GM12878 (cell line): ENCODE measurements around the gene SHROOM4. TPM values are rescaled to one million over a fixed set of nuclear protein-coding genes. Genes with fewer than 3 reads are reported as not detected.

ENCODE experiments used
- ATAC-seq: fragments of 200-7000 bp; cut with Tn5 transposase; 3 replicates; pipeline ENCODE4 v1.9.1; 2020; ENCODE audit warnings: mild to moderate bottlenecking, moderate library complexity
- BruUV-seq: library from RNA; stranded (reverse); fragments of 400-500 nt; replicated peaks from 2 replicates; lab custom pipeline; 2021; lab: Mats Ljungman, UMichigan
- CTCF ChIA-PET: fragments of 300-600 bp; sonication (Branson Sonifier 250); formaldehyde crosslinking; extraction: SDS; loops from one replicate; lab custom pipeline; 2021; ENCODE audit warnings: inconsistent platforms; lab: Yijun Ruan, JAX
- POLR2A ChIA-PET: fragments of 350-600 bp; formaldehyde crosslinking; extraction: SDS; loops from one replicate; lab custom pipeline; 2021; ENCODE audit warnings: inconsistent platforms; lab: Charles Lee
- RAD21 ChIA-PET: fragments of 300-600 bp; sonication (Branson Sonifier 250); formaldehyde crosslinking; loops from one replicate; lab custom pipeline; 2023; ENCODE audit warnings: antibody characterized with exemption; ENCODE audit not compliant: unreplicated experiment; lab: Charles Lee
- SMC1A ChIA-PET: fragments of 300-600 bp; sonication (Branson Sonifier 250); formaldehyde crosslinking; loops from one replicate; lab custom pipeline; 2023; ENCODE audit not compliant: unreplicated experiment, uncharacterized antibody; lab: Charles Lee
- DNase-seq: peaks from one replicate; pipeline ENCODE4 v3.0.0-alpha.2; 2011; ENCODE audit warnings: low read depth, low spot score
- FAIRE-seq: peaks from 3 replicates; lab custom pipeline; 2011; peaks lifted over from hg19 to GRCh38; lab: Jason Lieb, UNC
- H2AFZ ChIP-seq: 2 replicates; pipeline ENCODE4 v1.6.0; 2011; ENCODE audit warnings: low read depth, low read length, control low read depth; ENCODE audit not compliant: control insufficient read depth
- H3K27ac ChIP-seq: 2 replicates; pipeline ENCODE4 v1.5.1; 2011; ENCODE audit warnings: control low read depth; ENCODE audit not compliant: control insufficient read depth, insufficient read depth
- H3K27me3 ChIP-seq, 2 experiments: replicated peaks in 1 of 2; 2 replicates each; pipeline versions ENCODE4 v1.6.0 to v1.6.1; 2011; ENCODE audit warnings: low read length in 1 of 2; ENCODE audit not compliant: control insufficient read depth in 2 of 2, insufficient read depth in 2 of 2
- H3K36me3 ChIP-seq, 2 experiments: 2 replicates each; pipeline ENCODE4 v1.5.1; 2011; ENCODE audit warnings: low read length in 1 of 2; ENCODE audit not compliant: control insufficient read depth in 2 of 2, insufficient read depth in 2 of 2
- H3K4me1 ChIP-seq: 2 replicates; pipeline ENCODE4 v1.6.1; 2011; ENCODE audit warnings: mild to moderate bottlenecking, low read length, moderate library complexity, mixed read lengths; ENCODE audit not compliant: control insufficient read depth, insufficient read depth
- H3K4me2 ChIP-seq: 2 replicates; pipeline ENCODE4 v1.6.0; 2011; ENCODE audit warnings: control low read depth; ENCODE audit not compliant: control insufficient read depth, insufficient read depth
- H3K4me3 ChIP-seq: fragments of 200-600 bp; sonication (generic); 2 replicates; pipeline ENCODE4 v1.5.1; 2016
- H3K79me2 ChIP-seq: 2 replicates; pipeline ENCODE4 v1.6.0; 2011; ENCODE audit warnings: low read length; ENCODE audit not compliant: control insufficient read depth, insufficient read depth
- H3K9ac ChIP-seq: 2 replicates; pipeline ENCODE4 v1.8.0; 2011; ENCODE audit warnings: low read length, control low read depth, mixed read lengths; ENCODE audit not compliant: control insufficient read depth, insufficient read depth
- H3K9me3 ChIP-seq: replicated peaks from 3 replicates; pipeline ENCODE4 v1.5.1; 2011; ENCODE audit warnings: mild to moderate bottlenecking, low read length; ENCODE audit not compliant: control insufficient read depth, insufficient read depth
- H4K20me1 ChIP-seq: 2 replicates; pipeline ENCODE4 v1.6.0; 2011; ENCODE audit not compliant: control insufficient read depth, insufficient read depth
- ATF3 ChIP-seq: IDR thresholded peaks from 2 replicates; pipeline ENCODE4 v1.6.1; 2011; ENCODE audit warnings: low read depth, mild to moderate bottlenecking, low read length, moderate library complexity, borderline replicate concordance; ENCODE audit errors: extremely low read depth
- BCL11A ChIP-seq: IDR thresholded peaks from 2 replicates; pipeline ENCODE4 v1.6.1; 2011; ENCODE audit warnings: low read depth, low read length
- BHLHE40 ChIP-seq, 2 experiments: fragments of 450-650 bp in 1 of 2; IDR thresholded peaks; 2 replicates each; pipeline ENCODE4 v1.6.1; 2011 to 2017; ENCODE audit warnings: low read depth in 2 of 2, borderline replicate concordance in 1 of 2, improper control_type of control experiment in 1 of 2, low read length in 1 of 2, mild to moderate bottlenecking in 1 of 2
- CHD1 ChIP-seq: IDR thresholded peaks from 2 replicates; pipeline ENCODE4 v1.6.1; 2012; ENCODE audit warnings: low read depth, low read length, improper control_type of control experiment
- FOXK2 ChIP-seq: fragments of 450-650 bp; IDR thresholded peaks from 2 replicates; pipeline ENCODE4 v1.6.1; 2017; ENCODE audit warnings: mild to moderate bottlenecking, moderate library complexity
- HDAC2 ChIP-seq: fragments of 200-600 bp; sonication (generic); IDR thresholded peaks from 2 replicates; pipeline ENCODE4 v1.6.1; 2017
- KDM1A ChIP-seq: fragments of 200-600 bp; sonication (generic); IDR thresholded peaks from 2 replicates; pipeline ENCODE4 v1.6.1; 2016; ENCODE audit warnings: borderline replicate concordance
- MTA2 ChIP-seq: fragments of 450-650 bp; IDR thresholded peaks from 2 replicates; pipeline ENCODE4 v1.6.1; 2016; ENCODE audit warnings: low read depth, mild to moderate bottlenecking, moderate library complexity
- NBN ChIP-seq: fragments of 450-650 bp; IDR thresholded peaks from 2 replicates; pipeline ENCODE4 v1.6.1; 2016
- NFXL1 ChIP-seq: fragments of 450-650 bp; IDR thresholded peaks from 2 replicates; pipeline ENCODE4 v1.6.1; 2017; ENCODE audit warnings: antibody characterized with exemption, mild to moderate bottlenecking, borderline replicate concordance
- POLR2AphosphoS2 ChIP-seq: IDR thresholded peaks from 2 replicates; pipeline ENCODE4 v1.6.1; 2011; ENCODE audit warnings: low read depth, mild to moderate bottlenecking, low read length, improper control_type of control experiment, moderate library complexity
- SKIL ChIP-seq: fragments of 450-650 bp; IDR thresholded peaks from 2 replicates; pipeline ENCODE4 v1.6.1; 2017; ENCODE audit warnings: mild to moderate bottlenecking, low read depth, inconsistent platforms; ENCODE audit not compliant: poor library complexity, severe bottlenecking
- ZNF24 ChIP-seq: fragments of 450-650 bp; IDR thresholded peaks from 2 replicates; pipeline ENCODE4 v1.6.1; 2017; ENCODE audit warnings: antibody characterized with exemption, mild to moderate bottlenecking
- WGBS: methylation state at CpG from one replicate; pipeline ENCODE4 v1.1.6; 2016; ENCODE audit warnings: low lambda C conversion rate; ENCODE audit not compliant: insufficient replicate concordance, insufficient coverage; ENCODE audit errors: missing lambda C conversion rate; 5-methylcytosine and 5-hydroxymethylcytosine counted together
- in situ Hi-C: fragments of 300-500 bp; cut with MboI; formaldehyde crosslinking; loops from 9 replicates; pipeline ENCODE4 v1.14.3; 2018; ENCODE audit warnings: mixed read lengths
- intact Hi-C: fragments of 100-400 bp; cut with micrococcal nuclease; formaldehyde crosslinking; loops from one replicate; pipeline ENCODE4 v1.14.2; 2022; ENCODE audit not compliant: unreplicated experiment
- polyA plus RNA-seq, 11 experiments: library from polyadenylated mRNA; depleted of rRNA in 4 of 11; unstranded in 6 of 11; stranded (reverse) in 5 of 11; fragments of >200 nt; fragmentation: Nextera tagmentation in 4 of 11; fragmentation: Illumina TruSeq in 1 of 11; extraction: Ambion mirVana in 4 of 11; extraction: Trizol in 1 of 11; gene quantifications; 1 replicate in 1 of 11; 2 replicates in 10 of 11; pipeline versions ENCODE4 v1.2.1 to v1.2.3, GENCODE V29; 2011 to 2016; ENCODE audit warnings: inconsistent platforms in 2 of 11, missing spikeins in 2 of 11, low read depth in 1 of 11
- total RNA-seq, 4 experiments: library from RNA; depleted of rRNA in 3 of 4; stranded (reverse); fragments of >200 nt in 3 of 4; fragmentation: Illumina TruSeq in 1 of 4; extraction: Trizol in 1 of 4; gene quantifications; 2 replicates each; pipeline versions ENCODE4 v1.2.1 to v1.2.3, GENCODE V29; 2013 to 2021
- TF ChIP-seq, protein P1 (sequence below): fragments of 450-650 bp; IDR thresholded peaks from 2 replicates; pipeline ENCODE4 v1.6.1; 2014; ENCODE audit warnings: mild to moderate bottlenecking
- TF ChIP-seq, protein P2 (sequence below): fragments of 450-650 bp; formaldehyde crosslinking; IDR thresholded peaks from 2 replicates; pipeline ENCODE4 v1.4.0; 2020; ENCODE audit warnings: mild to moderate bottlenecking, moderate library complexity

SHROOM4 gene
- total and polyA plus RNA-seq, 10 of the 15 experiments (the other 5 are each of a cell fraction or from before 2014, with no cell fraction given) = 0.01 to 0.03 TPM; not detected in 8

DNA sequence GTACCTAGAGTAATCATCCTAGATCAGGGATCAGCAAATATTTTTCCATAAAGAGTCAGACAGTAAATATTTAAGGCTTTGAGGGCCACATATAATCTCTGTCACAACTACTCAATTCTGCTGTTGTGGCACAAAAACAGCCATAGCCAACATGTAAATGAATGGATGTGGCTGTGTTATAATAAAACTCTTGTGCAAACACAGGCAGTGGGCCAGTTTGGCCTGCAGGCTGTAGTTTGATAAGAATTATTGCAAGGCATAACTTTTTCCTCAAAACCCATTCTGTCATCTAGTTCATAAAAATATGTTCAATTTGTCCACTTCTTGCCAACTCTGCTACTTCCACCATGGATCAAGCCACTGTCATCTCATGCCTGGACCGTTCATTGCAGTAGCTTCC lies 39.4 kb upstream of the SHROOM4 start:
- no peaks in the 10 kb centered on the region for H3K36me3 ChIP-seq
- FAIRE-seq = no peak
- WGBS = 0% methylated on average over 1 of the region's 1 CpG
- H4K20me1 ChIP-seq = no peaks in the 10 kb centered on the region
- H3K9ac ChIP-seq = no peak overlapping the region
- no peak for ATAC-seq
- ChIA-PET SMC1A (no interaction called here), RAD21 (no interaction called here), POLR2A (interaction anchor here (0.5 kb wide), 1 partner anchor 9 kb away, joined by 5 read pairs; no protein-coding TSS in a partner anchor), CTCF (no interaction called here)
- no peaks in the 10 kb centered on the region for H3K27me3 ChIP-seq
- intact Hi-C loops (no loop called here), in situ Hi-C loops (no loop called here)
- no peaks in the 10 kb centered on the region for H3K4me1 ChIP-seq
- no peak overlapping the region for H3K4me3 ChIP-seq
- BruUV-seq = no TSS peak
- H3K27ac ChIP-seq = no peak overlapping the region
- TF ChIP-seq, protein P1, sequence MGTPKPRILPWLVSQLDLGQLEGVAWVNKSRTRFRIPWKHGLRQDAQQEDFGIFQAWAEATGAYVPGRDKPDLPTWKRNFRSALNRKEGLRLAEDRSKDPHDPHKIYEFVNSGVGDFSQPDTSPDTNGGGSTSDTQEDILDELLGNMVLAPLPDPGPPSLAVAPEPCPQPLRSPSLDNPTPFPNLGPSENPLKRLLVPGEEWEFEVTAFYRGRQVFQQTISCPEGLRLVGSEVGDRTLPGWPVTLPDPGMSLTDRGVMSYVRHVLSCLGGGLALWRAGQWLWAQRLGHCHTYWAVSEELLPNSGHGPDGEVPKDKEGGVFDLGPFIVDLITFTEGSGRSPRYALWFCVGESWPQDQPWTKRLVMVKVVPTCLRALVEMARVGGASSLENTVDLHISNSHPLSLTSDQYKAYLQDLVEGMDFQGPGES = no peak
- TF ChIP-seq HDAC2 = no peak
- TF ChIP-seq ATF3 = no peak
- TF ChIP-seq BHLHE40 (IDR thresholded peaks at IDR 0.05; ENCODE audit: borderline replicate concordance in 1 of 2, low read depth in 2 of 2, low read length in 1 of 2) = no peak
- TF ChIP-seq NBN = no peak
- no peak for TF ChIP-seq ZNF24
- TF ChIP-seq SKIL = no peak
- no peak for TF ChIP-seq POLR2AphosphoS2
- no peak for TF ChIP-seq FOXK2
- no peak for TF ChIP-seq NFXL1
- no peak for TF ChIP-seq MTA2
- TF ChIP-seq, protein P2, sequence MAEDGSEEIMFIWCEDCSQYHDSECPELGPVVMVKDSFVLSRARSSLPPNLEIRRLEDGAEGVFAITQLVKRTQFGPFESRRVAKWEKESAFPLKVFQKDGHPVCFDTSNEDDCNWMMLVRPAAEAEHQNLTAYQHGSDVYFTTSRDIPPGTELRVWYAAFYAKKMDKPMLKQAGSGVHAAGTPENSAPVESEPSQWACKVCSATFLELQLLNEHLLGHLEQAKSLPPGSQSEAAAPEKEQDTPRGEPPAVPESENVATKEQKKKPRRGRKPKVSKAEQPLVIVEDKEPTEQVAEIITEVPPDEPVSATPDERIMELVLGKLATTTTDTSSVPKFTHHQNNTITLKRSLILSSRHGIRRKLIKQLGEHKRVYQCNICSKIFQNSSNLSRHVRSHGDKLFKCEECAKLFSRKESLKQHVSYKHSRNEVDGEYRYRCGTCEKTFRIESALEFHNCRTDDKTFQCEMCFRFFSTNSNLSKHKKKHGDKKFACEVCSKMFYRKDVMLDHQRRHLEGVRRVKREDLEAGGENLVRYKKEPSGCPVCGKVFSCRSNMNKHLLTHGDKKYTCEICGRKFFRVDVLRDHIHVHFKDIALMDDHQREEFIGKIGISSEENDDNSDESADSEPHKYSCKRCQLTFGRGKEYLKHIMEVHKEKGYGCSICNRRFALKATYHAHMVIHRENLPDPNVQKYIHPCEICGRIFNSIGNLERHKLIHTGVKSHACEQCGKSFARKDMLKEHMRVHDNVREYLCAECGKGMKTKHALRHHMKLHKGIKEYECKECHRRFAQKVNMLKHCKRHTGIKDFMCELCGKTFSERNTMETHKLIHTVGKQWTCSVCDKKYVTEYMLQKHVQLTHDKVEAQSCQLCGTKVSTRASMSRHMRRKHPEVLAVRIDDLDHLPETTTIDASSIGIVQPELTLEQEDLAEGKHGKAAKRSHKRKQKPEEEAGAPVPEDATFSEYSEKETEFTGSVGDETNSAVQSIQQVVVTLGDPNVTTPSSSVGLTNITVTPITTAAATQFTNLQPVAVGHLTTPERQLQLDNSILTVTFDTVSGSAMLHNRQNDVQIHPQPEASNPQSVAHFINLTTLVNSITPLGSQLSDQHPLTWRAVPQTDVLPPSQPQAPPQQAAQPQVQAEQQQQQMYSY = no peak
- no peak for TF ChIP-seq CHD1
- TF ChIP-seq KDM1A = no peak
- TF ChIP-seq BCL11A = no peak
- H2AFZ ChIP-seq = no peak overlapping the region
- no peaks in the 10 kb centered on the region for H3K79me2 ChIP-seq
- DNase-seq = no peak
- H3K9me3 ChIP-seq = no peaks in the 10 kb centered on the region
- no peak overlapping the region for H3K4me2 ChIP-seq
